K562 (cell line): ENCODE results near the gene CELA3B. TPM values are rescaled to one million over a fixed set of nuclear protein-coding genes. Genes with fewer than 3 reads are reported as not detected.

Experiments used
- BMI1 ChIP-seq: fragments of 150-350 bp; IDR thresholded peaks from 2 replicates; pipeline ENCODE4 v1.6.1; 2014; ENCODE audit warnings: low read length
- CC2D1A ChIP-seq: fragments of 450-650 bp; IDR thresholded peaks from 2 replicates; pipeline ENCODE4 v1.6.1; 2017; ENCODE audit warnings: mild to moderate bottlenecking
- GABPA ChIP-seq: fragments of 200-800 bp; sonication (Bioruptor generic); conservative IDR thresholded peaks from 2 replicates; pipeline ENCODE4 v1.6.1; 2016; ENCODE audit warnings: low read depth, missing genetic modification characterization, missing compliant biosample characterization
- HNRNPL ChIP-seq: fragments of 200-400 bp; formaldehyde crosslinking; IDR thresholded peaks from 2 replicates; pipeline ENCODE4 v1.6.1; 2017; ENCODE audit warnings: low read depth, mild to moderate bottlenecking, low read length
- NFIX ChIP-seq: fragments of 250-450 bp; sonication (Bioruptor Pico); IDR thresholded peaks from 2 replicates; pipeline ENCODE4 v1.4.0; 2020; ENCODE audit warnings: low read depth, mild to moderate bottlenecking, moderate library complexity
- PCBP2 ChIP-seq: fragments of 200-400 bp; formaldehyde crosslinking; IDR thresholded peaks from 2 replicates; pipeline ENCODE4 v1.6.1; 2018; ENCODE audit warnings: low read length, low read depth, mild to moderate bottlenecking, moderate library complexity; ENCODE audit not compliant: poor library complexity, severe bottlenecking
- RBFOX2 ChIP-seq: fragments of 200-400 bp; formaldehyde crosslinking; IDR thresholded peaks from 2 replicates; pipeline ENCODE4 v1.6.1; 2017; ENCODE audit warnings: low read depth, mild to moderate bottlenecking, low read length, moderate library complexity
- SAFB2 ChIP-seq: fragments of 200-400 bp; formaldehyde crosslinking; IDR thresholded peaks from 2 replicates; pipeline ENCODE4 v1.6.1; 2018; ENCODE audit warnings: borderline replicate concordance, low read length, low read depth, moderate library complexity; ENCODE audit not compliant: severe bottlenecking
- SIX5 ChIP-seq, 2 experiments: IDR thresholded peaks; 2 replicates each; pipeline ENCODE4 v1.6.1; 2011; ENCODE audit warnings: low read length in 2 of 2, borderline replicate concordance in 1 of 2, low read depth in 1 of 2, mild to moderate bottlenecking in 1 of 2, moderate library complexity in 1 of 2; ENCODE audit not compliant: insufficient read depth in 1 of 2
- SMARCE1 ChIP-seq: fragments of 450-650 bp; IDR thresholded peaks from 2 replicates; pipeline ENCODE4 v1.7.1; 2016; ENCODE audit warnings: mild to moderate bottlenecking
- SRSF9 ChIP-seq: fragments of 200-400 bp; formaldehyde crosslinking; IDR thresholded peaks from 2 replicates; pipeline ENCODE4 v1.6.1; 2017; ENCODE audit warnings: low read depth, low read length, borderline replicate concordance
- TCFL5 ChIP-seq: fragments of 250-450 bp; sonication (Bioruptor Pico); conservative IDR thresholded peaks from 2 replicates; pipeline ENCODE4 v1.6.1; 2021; ENCODE audit warnings: mild to moderate bottlenecking, moderate library complexity, matching md5 sums
- ZBTB8A ChIP-seq: fragments of 450-650 bp; IDR thresholded peaks from 2 replicates; pipeline ENCODE4 v1.6.1; 2018; ENCODE audit warnings: mild to moderate bottlenecking, moderate library complexity; ENCODE audit not compliant: partially characterized antibody
- ZNF134 ChIP-seq: fragments of 250-450 bp; sonication (Bioruptor Pico); conservative IDR thresholded peaks from 2 replicates; pipeline ENCODE4 v1.4.0; 2020
- ZNF324 ChIP-seq: fragments of 250-450 bp; sonication (Bioruptor Pico); IDR thresholded peaks from 2 replicates; pipeline ENCODE4 v1.4.0; 2020; ENCODE audit warnings: mild to moderate bottlenecking
- ZSCAN29 ChIP-seq: fragments of 450-650 bp; IDR thresholded peaks from 2 replicates; pipeline ENCODE4 v1.6.1; 2017
- polyA plus RNA-seq, 8 experiments: library from polyadenylated mRNA; depleted of rRNA in 4 of 8; stranded (reverse) in 5 of 8; unstranded in 3 of 8; fragments of >200 nt; fragmentation: Nextera tagmentation in 2 of 8; fragmentation: Illumina TruSeq in 1 of 8; extraction: Ambion mirVana in 2 of 8; extraction: Trizol in 1 of 8; gene quantifications; 2 replicates each; pipeline versions ENCODE4 v1.2.1 to v1.2.3, GENCODE V29; 2011 to 2014; ENCODE audit warnings: inconsistent platforms in 1 of 8, missing spikeins in 1 of 8
- total RNA-seq, 7 experiments: library from RNA; depleted of rRNA in 6 of 7; stranded (reverse); fragments of >200 nt in 6 of 7; fragmentation: Illumina TruSeq in 2 of 7; extraction: Trizol in 2 of 7; gene quantifications; 2 replicates each; pipeline versions ENCODE4 v1.2.1 to v1.2.3, GENCODE V29; 2011 to 2021; ENCODE audit warnings: low replicate concordance in 1 of 7
- TF ChIP-seq, protein P1 (sequence below), 2 experiments: IDR thresholded peaks; 2 replicates each; pipeline ENCODE4 v1.6.1; 2011; ENCODE audit warnings: borderline replicate concordance in 1 of 2, control low read depth in 1 of 2, low read depth in 1 of 2, low read length in 1 of 2, mild to moderate bottlenecking in 1 of 2, mixed read lengths in 1 of 2, moderate library complexity in 1 of 2; ENCODE audit not compliant: insufficient read depth in 1 of 2, insufficient read length in 1 of 2, poor library complexity in 1 of 2, severe bottlenecking in 1 of 2; ENCODE audit errors: extremely low read depth in 1 of 2
- TF ChIP-seq, protein P2 (sequence below): fragments of 250-450 bp; sonication (Bioruptor Pico); IDR thresholded peaks from 2 replicates; pipeline ENCODE4 v1.4.0; 2020; ENCODE audit warnings: borderline replicate concordance
- TF ChIP-seq, protein P3 (sequence below): fragments of 250-450 bp; sonication (Bioruptor Pico); IDR thresholded peaks from 2 replicates; pipeline ENCODE4 v1.5.0; 2021
- TF ChIP-seq, protein P4 (sequence below): fragments of 450-650 bp; IDR thresholded peaks from 2 replicates; pipeline ENCODE4 v1.6.1; 2017; ENCODE audit warnings: mild to moderate bottlenecking, moderate library complexity
- TF ChIP-seq, protein P5 (sequence below): fragments of 450-650 bp; formaldehyde crosslinking; IDR thresholded peaks from 2 replicates; pipeline ENCODE4 v1.4.0; 2022; ENCODE audit warnings: missing genetic modification characterization

The CELA3B gene
- total and polyA plus RNA-seq, 9 of the 15 experiments (the other 6 are each of a cell fraction or from before 2014, with no cell fraction given) = 3.1 TPM; not detected in 8

DNA sequence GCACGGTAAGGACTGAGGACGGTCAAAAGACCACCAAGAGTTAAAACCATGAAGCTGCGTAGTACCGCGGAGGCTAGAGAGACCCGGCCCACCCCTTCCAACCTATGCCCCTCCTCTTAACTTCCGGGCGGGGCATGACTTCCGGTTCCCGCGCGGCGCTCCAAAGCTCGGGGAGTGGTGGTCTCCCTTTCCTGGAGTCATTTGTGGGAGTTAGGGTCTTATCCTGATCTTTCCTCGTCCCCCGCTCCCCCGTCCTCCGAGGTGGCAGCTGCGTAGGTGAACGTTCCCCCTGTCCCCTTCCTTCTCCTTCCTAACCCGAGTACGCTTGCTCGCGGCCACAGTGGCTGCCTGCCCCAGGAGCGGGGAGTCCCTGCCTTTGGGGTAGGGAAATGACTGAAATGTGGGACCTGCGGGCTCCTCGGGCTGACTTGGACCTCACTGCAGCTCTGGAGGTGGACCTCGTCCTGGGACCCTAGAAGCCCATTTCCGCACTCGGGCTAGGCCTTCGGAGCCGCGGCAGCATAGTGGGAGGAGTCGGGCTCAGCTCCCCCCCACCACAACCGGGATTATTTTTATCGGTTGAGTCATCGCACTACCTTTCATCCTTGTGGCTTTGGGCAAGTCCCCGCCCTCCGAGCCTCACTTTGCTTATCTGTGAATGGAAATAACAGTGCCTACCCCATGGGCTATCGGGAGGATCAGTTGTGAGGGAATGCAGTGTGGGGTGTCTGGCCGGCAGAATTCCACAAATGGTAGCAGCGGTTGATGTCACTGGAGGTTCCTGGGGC lies 48.7 kb downstream of the CELA3B start (continued):
- TF ChIP-seq, protein P1, sequence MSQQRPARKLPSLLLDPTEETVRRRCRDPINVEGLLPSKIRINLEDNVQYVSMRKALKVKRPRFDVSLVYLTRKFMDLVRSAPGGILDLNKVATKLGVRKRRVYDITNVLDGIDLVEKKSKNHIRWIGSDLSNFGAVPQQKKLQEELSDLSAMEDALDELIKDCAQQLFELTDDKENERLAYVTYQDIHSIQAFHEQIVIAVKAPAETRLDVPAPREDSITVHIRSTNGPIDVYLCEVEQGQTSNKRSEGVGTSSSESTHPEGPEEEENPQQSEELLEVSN (IDR thresholded peaks at IDR 0.05; ENCODE audit: borderline replicate concordance in 1 of 2, extremely low read depth in 1 of 2, insufficient read depth in 1 of 2, insufficient read length in 1 of 2, low read depth in 1 of 2, low read length in 1 of 2, poor library complexity in 1 of 2, severe bottlenecking in 1 of 2) = peak in 1 of 2 experiments; percentile 83
- TF ChIP-seq TCFL5 (CRISPR knock-in tag) = no peak
- no peak for TF ChIP-seq HNRNPL
- 0 out of 2 replicates have a peak, but pooled peaks have one; percentile 36 for TF ChIP-seq ZNF324 (CRISPR knock-in tag)
- TF ChIP-seq SAFB2 = no peak
- TF ChIP-seq SRSF9 = no peak
- TF ChIP-seq ZBTB8A = no peak
- TF ChIP-seq, protein P2, sequence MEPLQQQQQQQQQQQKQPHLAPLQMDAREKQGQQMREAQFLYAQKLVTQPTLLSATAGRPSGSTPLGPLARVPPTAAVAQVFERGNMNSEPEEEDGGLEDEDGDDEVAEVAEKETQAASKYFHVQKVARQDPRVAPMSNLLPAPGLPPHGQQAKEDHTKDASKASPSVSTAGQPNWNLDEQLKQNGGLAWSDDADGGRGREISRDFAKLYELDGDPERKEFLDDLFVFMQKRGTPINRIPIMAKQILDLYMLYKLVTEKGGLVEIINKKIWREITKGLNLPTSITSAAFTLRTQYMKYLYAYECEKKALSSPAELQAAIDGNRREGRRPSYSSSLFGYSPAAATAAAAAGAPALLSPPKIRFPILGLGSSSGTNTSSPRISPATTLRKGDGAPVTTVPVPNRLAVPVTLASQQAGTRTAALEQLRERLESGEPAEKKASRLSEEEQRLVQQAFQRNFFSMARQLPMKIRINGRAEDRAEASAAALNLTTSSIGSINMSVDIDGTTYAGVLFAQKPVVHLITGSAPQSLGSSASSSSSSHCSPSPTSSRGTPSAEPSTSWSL (CRISPR knock-in tag) = peak; percentile 55; the same call in 1 of the 2 replicates
- no peak for TF ChIP-seq SIX5 (IDR thresholded peaks at IDR 0.05; ENCODE audit: borderline replicate concordance in 1 of 2, insufficient read depth in 1 of 2, low read depth in 1 of 2, low read length in 2 of 2)
- TF ChIP-seq PCBP2 = no peak
- no peak for TF ChIP-seq ZSCAN29
- TF ChIP-seq, protein P3, sequence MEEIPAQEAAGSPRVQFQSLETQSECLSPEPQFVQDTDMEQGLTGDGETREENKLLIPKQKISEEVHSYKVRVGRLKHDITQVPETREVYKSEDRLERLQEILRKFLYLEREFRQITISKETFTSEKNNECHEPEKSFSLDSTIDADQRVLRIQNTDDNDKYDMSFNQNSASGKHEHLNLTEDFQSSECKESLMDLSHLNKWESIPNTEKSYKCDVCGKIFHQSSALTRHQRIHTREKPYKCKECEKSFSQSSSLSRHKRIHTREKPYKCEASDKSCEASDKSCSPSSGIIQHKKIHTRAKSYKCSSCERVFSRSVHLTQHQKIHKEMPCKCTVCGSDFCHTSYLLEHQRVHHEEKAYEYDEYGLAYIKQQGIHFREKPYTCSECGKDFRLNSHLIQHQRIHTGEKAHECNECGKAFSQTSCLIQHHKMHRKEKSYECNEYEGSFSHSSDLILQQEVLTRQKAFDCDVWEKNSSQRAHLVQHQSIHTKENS (CRISPR knock-in tag) = no peak
- TF ChIP-seq, protein P4, sequence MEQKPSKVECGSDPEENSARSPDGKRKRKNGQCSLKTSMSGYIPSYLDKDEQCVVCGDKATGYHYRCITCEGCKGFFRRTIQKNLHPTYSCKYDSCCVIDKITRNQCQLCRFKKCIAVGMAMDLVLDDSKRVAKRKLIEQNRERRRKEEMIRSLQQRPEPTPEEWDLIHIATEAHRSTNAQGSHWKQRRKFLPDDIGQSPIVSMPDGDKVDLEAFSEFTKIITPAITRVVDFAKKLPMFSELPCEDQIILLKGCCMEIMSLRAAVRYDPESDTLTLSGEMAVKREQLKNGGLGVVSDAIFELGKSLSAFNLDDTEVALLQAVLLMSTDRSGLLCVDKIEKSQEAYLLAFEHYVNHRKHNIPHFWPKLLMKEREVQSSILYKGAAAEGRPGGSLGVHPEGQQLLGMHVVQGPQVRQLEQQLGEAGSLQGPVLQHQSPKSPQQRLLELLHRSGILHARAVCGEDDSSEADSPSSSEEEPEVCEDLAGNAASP = no peak
- peak; percentile 97 for TF ChIP-seq RBFOX2
- no peak for TF ChIP-seq BMI1
- TF ChIP-seq ZNF134 (CRISPR knock-in tag) = no peak
- no peak; the same call in 1 of the 2 replicates for TF ChIP-seq NFIX (CRISPR knock-in tag)
- peak; percentile 93; the same call in 1 of the 2 replicates for TF ChIP-seq SMARCE1
- TF ChIP-seq GABPA = peak; percentile 99
- TF ChIP-seq, protein P5, sequence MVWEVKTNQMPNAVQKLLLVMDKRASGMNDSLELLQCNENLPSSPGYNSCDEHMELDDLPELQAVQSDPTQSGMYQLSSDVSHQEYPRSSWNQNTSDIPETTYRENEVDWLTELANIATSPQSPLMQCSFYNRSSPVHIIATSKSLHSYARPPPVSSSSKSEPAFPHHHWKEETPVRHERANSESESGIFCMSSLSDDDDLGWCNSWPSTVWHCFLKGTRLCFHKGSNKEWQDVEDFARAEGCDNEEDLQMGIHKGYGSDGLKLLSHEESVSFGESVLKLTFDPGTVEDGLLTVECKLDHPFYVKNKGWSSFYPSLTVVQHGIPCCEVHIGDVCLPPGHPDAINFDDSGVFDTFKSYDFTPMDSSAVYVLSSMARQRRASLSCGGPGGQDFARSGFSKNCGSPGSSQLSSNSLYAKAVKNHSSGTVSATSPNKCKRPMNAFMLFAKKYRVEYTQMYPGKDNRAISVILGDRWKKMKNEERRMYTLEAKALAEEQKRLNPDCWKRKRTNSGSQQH (CRISPR knock-in tag) = peak; percentile 64
- no peak for TF ChIP-seq CC2D1A
